Activated naive CD4-positive, alpha-beta T cell treated with anti-CD3 and anti-CD28 coated beads for 36 hours (primary cell): ENCODE data around the gene LY6G6F. TPM values are rescaled to one million over a fixed set of nuclear protein-coding genes. Genes with fewer than 3 reads are reported as not detected.

ENCODE experiments used
- CTCF ChIA-PET: fragments of 350-600 bp; sonication (Branson Sonifier 250); formaldehyde crosslinking; loops from one replicate; lab custom pipeline; 2021; ENCODE audit warnings: antibody characterized with exemption; lab: Charles Lee
- DNase-seq: peaks from one replicate; pipeline ENCODE4 v3.0.0-alpha.2; 2020
- H3K27ac Mint-ChIP-seq: one replicate; pipeline ENCODE4 v1.8.0; 2021; ENCODE audit warnings: mild to moderate bottlenecking, mixed read lengths
- H3K27me3 Mint-ChIP-seq: one replicate; pipeline ENCODE4 v1.8.0; 2021; ENCODE audit warnings: low read depth, mixed read lengths
- H3K36me3 Mint-ChIP-seq: one replicate; pipeline ENCODE4 v1.8.0; 2021; ENCODE audit warnings: low read depth, mixed read lengths
- H3K4me1 Mint-ChIP-seq: one replicate; pipeline ENCODE4 v1.8.0; 2021; ENCODE audit warnings: low read depth, mixed read lengths
- H3K4me3 Mint-ChIP-seq: one replicate; pipeline ENCODE4 v1.8.0; 2021; ENCODE audit warnings: mild to moderate bottlenecking, moderate library complexity, mixed read lengths
- H3K9me3 Mint-ChIP-seq: one replicate; pipeline ENCODE4 v1.8.0; 2021; ENCODE audit warnings: mixed read lengths
- intact Hi-C: fragments of 100-400 bp; cut with micrococcal nuclease; formaldehyde crosslinking; loops from one replicate; pipeline ENCODE4 v1.15.1; 2023
- total RNA-seq, 2 experiments: library from RNA; stranded (reverse); gene quantifications; one replicate each; pipeline ENCODE4 v1.2.3, GENCODE V29; 2021

The LY6G6F gene
- total RNA-seq, 2 experiments from 2014 or later, result not detected

GRCh38 chr6:31711233-31711632 lies 4.6 kb downstream of the LY6G6F start:
- Mint-ChIP-seq H3K36me3 (no peaks in the 10 kb centered on the region), H3K27me3 (no peaks in the 10 kb centered on the region), H3K27ac (no peak overlapping the region), H3K9me3 (no peaks in the 10 kb centered on the region), H3K4me3 (no peak overlapping the region), H3K4me1 (peaks cover 8% of the 10 kb centered on the region)
- CTCF ChIA-PET, result interaction anchor here (0.6 to 1.1 kb wide), 4 partner anchors 20 to 172 kb away, joined by 3 to 4 read pairs (median 3); no protein-coding TSS in a partner anchor
- intact Hi-C loops, result no loop called here
- no peak for DNase-seq

GRCh38 chr6:31712296-31712695 lies 5.6 kb downstream of the LY6G6F start:
- CTCF ChIA-PET, result interaction anchor here (0.6 to 0.9 kb wide), 3 partner anchors 163 to 204 kb away, joined by 3 to 4 read pairs (median 3); no protein-coding TSS in a partner anchor
- H3K36me3 Mint-ChIP-seq, result no peaks in the 10 kb centered on the region
- H3K27me3 Mint-ChIP-seq, result no peaks in the 10 kb centered on the region
- peak; percentile 20 for DNase-seq
- peaks cover 8% of the 10 kb centered on the region for H3K4me1 Mint-ChIP-seq
- H3K9me3 Mint-ChIP-seq, result no peaks in the 10 kb centered on the region
- intact Hi-C loops, result no loop called here
- no peak overlapping the region for H3K27ac Mint-ChIP-seq
- no peak overlapping the region for H3K4me3 Mint-ChIP-seq

- Mint-ChIP-seq H3K9me3 (no peaks in the 10 kb centered on the region), H3K36me3 (no peaks in the 10 kb centered on the region), H3K27ac (no peak overlapping the region), H3K4me1 (peaks cover 8% of the 10 kb centered on the region), H3K4me3 (no peak overlapping the region), H3K27me3 (no peaks in the 10 kb centered on the region)
- intact Hi-C loops, result no loop called here
- CTCF ChIA-PET, result interaction anchor here (0.9 to 1.2 kb wide), 3 partner anchors 25 to 115 kb away, joined by 3 to 4 read pairs (median 3); no protein-coding TSS in a partner anchor
- DNase-seq, result no peak
Observed at GRCh38 chr6:31713465-31713864, 6.8 kb downstream of the LY6G6F start.

- H3K27ac Mint-ChIP-seq, result no peak overlapping the region
- no peaks in the 10 kb centered on the region for H3K9me3 Mint-ChIP-seq
- no peak for DNase-seq
- H3K4me3 Mint-ChIP-seq, result no peak overlapping the region
- H3K36me3 Mint-ChIP-seq, result no peaks in the 10 kb centered on the region
- peaks cover 8% of the 10 kb centered on the region for H3K4me1 Mint-ChIP-seq
- H3K27me3 Mint-ChIP-seq, result no peaks in the 10 kb centered on the region
- CTCF ChIA-PET, result interaction anchor here (0.6 to 2.7 kb wide), 7 partner anchors 17 to 241 kb away, joined by 3 to 12 read pairs (median 3); no protein-coding TSS in a partner anchor
- intact Hi-C loops, result no loop called here
Observed at GRCh38 chr6:31713991-31714684, 7.5 kb downstream of the LY6G6F start.

- CTCF ChIA-PET, result interaction anchor here (0.5 to 2.7 kb wide), 2 partner anchors 15 to 38 kb away, joined by 8 to 12 read pairs; no protein-coding TSS in a partner anchor
- Mint-ChIP-seq H3K4me3 (no peak within 1 kb of the TSS), H3K9me3 (no peaks in the 10 kb centered on the region), H3K36me3 (no peaks in the 10 kb centered on the region), H3K4me1 (peaks cover 8% of the 10 kb centered on the region), H3K27me3 (no peaks in the 10 kb centered on the region), H3K27ac (no peak within 1 kb of the TSS)
- intact Hi-C loops, result no loop called here
- no peak for DNase-seq
Observed at GRCh38 chr6:31715022-31715958, 8.6 kb downstream of the LY6G6F start, which contains the start of gene LY6G6D. Gene LY6G6D, plus strand, starts transcription at chr6:31715348. Its CDS starts 8 bp downstream, at chr6:31715356.

GRCh38 chr6:31717499-31718222 lies 11.0 kb downstream of the LY6G6F start:
- H3K4me1 Mint-ChIP-seq, result peaks cover 2% of the 10 kb centered on the region
- intact Hi-C loops, result no loop called here
- H3K36me3 Mint-ChIP-seq, result no peaks in the 10 kb centered on the region
- no peak overlapping the region for H3K27ac Mint-ChIP-seq
- no peak for DNase-seq
- H3K27me3 Mint-ChIP-seq, result no peaks in the 10 kb centered on the region
- H3K9me3 Mint-ChIP-seq, result no peaks in the 10 kb centered on the region
- no peak overlapping the region for H3K4me3 Mint-ChIP-seq
- CTCF ChIA-PET, result no interaction called here

- Mint-ChIP-seq H3K9me3 (no peaks in the 10 kb centered on the region), H3K27ac (no peak overlapping the region), H3K36me3 (no peaks in the 10 kb centered on the region), H3K4me1 (peaks cover 2% of the 10 kb centered on the region), H3K27me3 (no peaks in the 10 kb centered on the region), H3K4me3 (no peak overlapping the region)
- CTCF ChIA-PET, result no interaction called here
- no peak for DNase-seq
- intact Hi-C loops, result no loop called here
Observed at GRCh38 chr6:31718265-31718664, 11.6 kb downstream of the LY6G6F start.

- Mint-ChIP-seq H3K9me3 (no peaks in the 10 kb centered on the region), H3K27me3 (no peaks in the 10 kb centered on the region), H3K4me3 (no peak overlapping the region), H3K27ac (no peak overlapping the region), H3K36me3 (no peaks in the 10 kb centered on the region), H3K4me1 (peaks cover 1% of the 10 kb centered on the region)
- CTCF ChIA-PET, result no interaction called here
- intact Hi-C loops, result no loop called here
- DNase-seq, result no peak
Observed at GRCh38 chr6:31719001-31719400, 12.3 kb downstream of the LY6G6F start.

- no peak overlapping the region for H3K27ac Mint-ChIP-seq
- DNase-seq, result no peak
- no peaks in the 10 kb centered on the region for H3K9me3 Mint-ChIP-seq
- CTCF ChIA-PET, result no interaction called here
- intact Hi-C loops, result no loop called here
- H3K27me3 Mint-ChIP-seq, result no peaks in the 10 kb centered on the region
- H3K4me3 Mint-ChIP-seq, result no peak overlapping the region
- H3K4me1 Mint-ChIP-seq, result no peaks in the 10 kb centered on the region
- H3K36me3 Mint-ChIP-seq, result no peaks in the 10 kb centered on the region
Observed at GRCh38 chr6:31720196-31720770, 13.6 kb downstream of the LY6G6F start.

GRCh38 chr6:31721351-31722020 lies 14.8 kb downstream of the LY6G6F start, which contains the start of gene LY6G6C:
Gene LY6G6C, minus strand, starts transcription at chr6:31721746. Its CDS starts 67 bp downstream, at chr6:31721679.
- intact Hi-C loops, result no loop called here
- no peak within 1 kb of the TSS for H3K4me3 Mint-ChIP-seq
- DNase-seq, result no peak
- H3K27ac Mint-ChIP-seq, result no peak within 1 kb of the TSS
- no peaks in the 10 kb centered on the region for H3K36me3 Mint-ChIP-seq
- H3K27me3 Mint-ChIP-seq, result no peaks in the 10 kb centered on the region
- CTCF ChIA-PET, result no interaction called here
- no peaks in the 10 kb centered on the region for H3K9me3 Mint-ChIP-seq
- H3K4me1 Mint-ChIP-seq, result peaks cover 10% of the 10 kb centered on the region

GRCh38 chr6:31722173-31722572 lies 15.5 kb downstream of the LY6G6F start:
- H3K4me3 Mint-ChIP-seq, result no peak overlapping the region
- H3K27me3 Mint-ChIP-seq, result no peaks in the 10 kb centered on the region
- no peaks in the 10 kb centered on the region for H3K9me3 Mint-ChIP-seq
- intact Hi-C loops, result no loop called here
- peaks cover 16% of the 10 kb centered on the region for H3K4me1 Mint-ChIP-seq
- no peak for DNase-seq
- H3K27ac Mint-ChIP-seq, result no peak overlapping the region
- CTCF ChIA-PET, result no interaction called here
- no peaks in the 10 kb centered on the region for H3K36me3 Mint-ChIP-seq
